OCI-LY1 (cell line): ENCODE measurements around the gene NEU3.

Experiments used
- CTCF ChIP-seq: fragments of 200-600 bp; sonication (generic), shearing (Covaris generic); IDR thresholded peaks from 2 replicates; pipeline ENCODE4 v1.5.1; 2017; ENCODE audit warnings: mild to moderate bottlenecking, antibody characterized with exemption, low read length, moderate library complexity, mixed read lengths
- EZH2 ChIP-seq: fragments of 200-600 bp; sonication (generic), shearing (Covaris generic); IDR thresholded peaks from 2 replicates; pipeline ENCODE4 v1.8.0; 2017; ENCODE audit warnings: borderline replicate concordance, mixed run types, mild to moderate bottlenecking, antibody characterized with exemption, low read length, moderate library complexity, mixed read lengths

GRCh38 chr11:74984070-74984469, 4.7 kb upstream of the NEU3 start:
- TF ChIP-seq CTCF (no peak), EZH2 (no peak)
